Uterus (tissue), 4 donors: Measurements from ENCODE around the gene EIPR1. TPM values are rescaled to one million over a fixed set of nuclear protein-coding genes. Genes with fewer than 3 reads are reported as not detected.
"Not testable (repeated sequence)": the region's sequence is repeated elsewhere in the genome, so short reads cannot be mapped to it uniquely, and the experiment has no call there.

Experiments
- DNase-seq, 2 donors: peaks; one replicate each; pipeline ENCODE4 v3.0.0-alpha.2; 2019 to 2020
- H3K27ac ChIP-seq, 2 donors: fragments of 200-600 bp; sonication (generic); 1 replicate in 1 of 2; 2 replicates in 1 of 2; pipeline ENCODE4 v1.5.1; 2016 to 2018
- H3K27me3 ChIP-seq, 2 donors: fragments of 200-600 bp; sonication (generic); one replicate each; pipeline ENCODE4 v1.5.1; 2018 to 2019; ENCODE audit warnings: control low read depth in 1 of 2
- H3K36me3 ChIP-seq, 2 donors: fragments of 200-600 bp; sonication (generic); one replicate each; pipeline ENCODE4 v1.5.1; 2019; ENCODE audit warnings: control low read depth in 1 of 2
- H3K4me1 ChIP-seq, 2 donors: fragments of 200-600 bp; sonication (generic); one replicate each; pipeline ENCODE4 v1.5.1; 2018 to 2019; ENCODE audit warnings: control low read depth in 1 of 2
- H3K4me3 ChIP-seq, 2 donors: fragments of 200-600 bp; sonication (generic); 1 replicate in 1 of 2; 2 replicates in 1 of 2; pipeline ENCODE4 v1.5.1; 2018 to 2019; ENCODE audit warnings: mild to moderate bottlenecking in 1 of 2
- H3K9me3 ChIP-seq, 2 donors: fragments of 200-600 bp; sonication (generic); one replicate each; pipeline ENCODE4 v1.5.1; 2019; ENCODE audit warnings: control low read depth in 1 of 2
- CTCF ChIP-seq, 4 experiments: fragments of 200-600 bp in 2 of 4; fragments of 450-650 bp in 2 of 4; sonication (generic) in 2 of 4; IDR thresholded peaks; one replicate each; pipeline ENCODE4 v1.5.1; 2016 to 2019; ENCODE audit warnings: antibody characterized with exemption in 4 of 4, mild to moderate bottlenecking in 2 of 4, moderate library complexity in 1 of 4
- POLR2A ChIP-seq, 2 donors: fragments of 450-650 bp; IDR thresholded peaks; one replicate each; pipeline ENCODE4 v1.6.1; 2016; ENCODE audit warnings: antibody characterized with exemption in 2 of 2, mild to moderate bottlenecking in 1 of 2, moderate library complexity in 1 of 2
- intact Hi-C: fragments of 100-400 bp; cut with DNase I; formaldehyde crosslinking; loops from one replicate; pipeline ENCODE4 v1.15.1; 2023; ENCODE audit warnings: low total_unique reads
- total RNA-seq, 4 donors: library from RNA; depleted of rRNA in 3 of 4; stranded (reverse); fragments of >200 nt in 3 of 4; gene quantifications; one replicate each; pipeline versions ENCODE4 v1.1.0 to v1.2.4, GENCODE V29; 2014 to 2023
- donor health status: DM: yes; HTN: yes; CAD: no.

The EIPR1 gene
- total RNA-seq, 4 donors from 2014 or later = 0.59 to 28.9 (median 20.4) TPM

DNA sequence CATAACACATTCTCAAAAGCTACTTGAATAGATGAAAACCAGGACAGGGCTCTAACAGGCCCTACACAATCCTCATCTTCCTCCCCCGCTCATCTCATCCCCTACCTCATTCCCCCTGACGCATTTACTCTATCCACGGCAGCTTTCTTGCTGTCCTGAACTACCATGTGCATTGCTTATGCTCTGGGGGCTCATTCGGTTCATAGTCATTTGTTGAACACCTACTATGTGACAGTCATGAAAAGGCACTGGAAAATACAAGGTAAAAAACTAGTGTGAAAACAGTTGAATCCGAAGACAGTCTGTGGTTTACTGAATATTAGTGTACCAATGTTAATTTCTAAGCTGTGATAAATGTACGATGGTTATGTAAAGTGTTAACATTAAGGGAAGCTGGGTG lies 797 bp downstream of the EIPR1 start:
- TF ChIP-seq POLR2A (IDR thresholded peaks at IDR 0.05) = no peak
- TF ChIP-seq CTCF (IDR thresholded peaks at IDR 0.05) = no peak
- Histone ChIP-seq H3K27ac (no peak overlapping the region), H3K4me1 (peaks cover 4 to 10% of the 10 kb centered on the region in 2 donors), H3K36me3 (no peaks in the 10 kb centered on the region), H3K27me3 (no peaks in the 10 kb centered on the region), H3K4me3 (no peak overlapping the region), H3K9me3 (no peaks in the 10 kb centered on the region)
- intact Hi-C loops = no loop called here
- no peak for DNase-seq

DNA sequence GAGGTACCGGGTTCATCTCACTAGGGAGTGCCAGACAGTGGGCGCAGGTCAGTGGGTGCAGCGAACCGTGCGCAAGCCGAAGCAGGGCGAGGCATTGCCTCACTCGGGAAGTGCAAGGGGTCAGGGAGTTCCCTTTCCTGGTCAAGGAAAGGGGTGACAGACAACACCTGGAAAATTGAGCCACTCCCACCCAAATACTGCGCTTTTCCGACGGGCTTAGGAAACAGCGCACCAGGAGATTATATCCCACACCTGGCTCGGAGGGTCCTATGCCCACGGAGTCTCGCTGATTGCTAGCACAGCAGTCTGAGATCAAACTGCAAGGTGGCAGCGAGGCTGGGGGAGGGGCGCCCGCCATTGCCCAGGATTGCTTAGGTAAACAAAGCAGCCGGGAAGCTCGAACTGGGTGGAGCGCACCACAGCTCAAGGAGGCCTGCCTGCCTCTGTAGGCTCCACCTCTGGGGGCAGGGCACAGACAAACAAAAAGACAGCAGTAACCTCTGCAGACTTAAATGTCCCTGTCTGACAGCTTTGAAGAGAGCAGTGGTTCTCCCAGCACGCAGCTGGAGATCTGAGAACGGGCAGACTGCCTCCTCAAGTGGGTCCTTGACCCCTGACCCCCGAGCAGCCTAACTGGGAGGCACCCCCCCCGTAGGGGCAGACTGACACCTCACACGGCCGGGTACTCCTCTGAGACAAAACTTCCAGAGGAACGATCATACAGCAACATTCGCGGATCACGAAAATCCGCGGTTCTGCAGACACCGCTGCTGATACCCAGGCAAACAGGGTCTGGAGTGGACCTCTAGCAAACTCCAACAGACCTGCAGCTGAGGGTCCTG lies 8.1 kb downstream of the EIPR1 start:
- intact Hi-C loops, H3K4me1 ChIP-seq: not testable (repeated sequence)

GRCh38 chr2:3368261-3368722 lies 9.3 kb downstream of the EIPR1 start:
- Histone ChIP-seq H3K4me1 (no peaks in the 10 kb centered on the region), H3K36me3 (no peaks in the 10 kb centered on the region), H3K27me3 (no peaks in the 10 kb centered on the region), H3K27ac (no peak overlapping the region), H3K4me3 (no peak overlapping the region), H3K9me3 (no peaks in the 10 kb centered on the region)
- no peak for DNase-seq
- intact Hi-C loops = no loop called here
- TF ChIP-seq CTCF (IDR thresholded peaks at IDR 0.05) (no peak), POLR2A (IDR thresholded peaks at IDR 0.05) (no peak)

More for the DNA sequence above, 8.1 kb downstream of the EIPR1 start:
- H3K27ac ChIP-seq, DNase-seq, H3K4me3 ChIP-seq, H3K36me3 ChIP-seq, H3K9me3 ChIP-seq, H3K27me3 ChIP-seq: not testable (repeated sequence)

DNA sequence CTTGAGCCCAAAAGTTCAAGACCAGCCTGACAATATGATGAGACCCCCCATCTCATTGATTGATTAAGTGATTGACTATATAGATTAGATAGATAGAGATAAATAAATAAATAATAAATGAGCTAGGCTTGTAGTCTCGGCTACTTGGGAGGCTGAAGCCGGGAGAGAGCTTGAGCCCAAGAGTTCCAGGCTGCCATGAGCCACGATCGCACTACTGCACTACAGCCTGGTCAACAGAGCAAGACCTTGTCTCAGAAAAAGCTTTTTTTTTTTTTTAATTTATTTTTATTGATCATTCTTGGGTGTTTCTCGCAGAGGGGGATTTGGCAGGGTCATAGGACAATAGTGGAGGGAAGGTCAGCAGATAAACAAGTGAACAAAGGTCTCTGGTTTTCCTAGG lies 12.4 kb downstream of the EIPR1 start:
- no peak overlapping the region for H3K27ac ChIP-seq
- intact Hi-C loops = no loop called here
- no peak for DNase-seq
- H3K27me3 ChIP-seq = no peaks in the 10 kb centered on the region
- no peaks in the 10 kb centered on the region for H3K4me1 ChIP-seq
- no peaks in the 10 kb centered on the region for H3K36me3 ChIP-seq
- TF ChIP-seq POLR2A (IDR thresholded peaks at IDR 0.05) = no peak
- TF ChIP-seq CTCF (IDR thresholded peaks at IDR 0.05) = no peak
- no peaks in the 10 kb centered on the region for H3K9me3 ChIP-seq
- no peak overlapping the region for H3K4me3 ChIP-seq

GRCh38 chr2:3361518-3362389 lies 15.9 kb downstream of the EIPR1 start:
- TF ChIP-seq CTCF (IDR thresholded peaks at IDR 0.05) (no peak), POLR2A (IDR thresholded peaks at IDR 0.05) (no peak)
- Histone ChIP-seq H3K27me3 (no peaks in the 10 kb centered on the region), H3K36me3 (no peaks in the 10 kb centered on the region), H3K4me1 (no peaks in the 10 kb centered on the region), H3K27ac (no peak overlapping the region), H3K4me3 (no peak overlapping the region), H3K9me3 (no peaks in the 10 kb centered on the region)
- no peak for DNase-seq
- intact Hi-C loops = no loop called here
